A549 (cell line): ENCODE data around the gene DMAC2L. TPM values are rescaled to one million over a fixed set of nuclear protein-coding genes. Genes with fewer than 3 reads are reported as not detected.

ENCODE experiments used
- ATAC-seq, 2 experiments: fragments of 200-7000 bp in 1 of 2; fragments of >200 bp in 1 of 2; cut with Nextera tagmentation in 1 of 2; cut with Tn5 transposase in 1 of 2; 3 replicates each; pipeline versions ENCODE4 v1.8.0 to v1.9.1; 2018 to 2020; ENCODE audit warnings: mild to moderate bottlenecking in 1 of 2, moderate library complexity in 1 of 2
- CTCF ChIA-PET: fragments of 300-600 bp; sonication (Branson Sonifier 250); formaldehyde crosslinking; extraction: SDS; loops from one replicate; lab custom pipeline; 2021; ENCODE audit warnings: antibody characterized with exemption, inconsistent platforms; lab: Yijun Ruan, JAX
- POLR2A ChIA-PET: fragments of 350-600 bp; formaldehyde crosslinking; extraction: SDS; loops from one replicate; lab custom pipeline; 2021; ENCODE audit warnings: antibody characterized with exemption, inconsistent platforms; lab: Yijun Ruan, JAX
- DNase-seq, 2 experiments: peaks; one replicate each; pipeline versions ENCODE4 v3.0.0 to v3.0.0-alpha.2; 2011 to 2016; ENCODE audit warnings: low read depth in 1 of 2, low spot score in 1 of 2
- FAIRE-seq: peaks from 2 replicates; lab custom pipeline; 2011; peaks lifted over from hg19 to GRCh38; lab: Jason Lieb, UNC
- H3K27ac ChIP-seq, 2 experiments: fragments of >200 bp; sonication (Bioruptor Twin); formaldehyde crosslinking; 3 replicates each; pipeline ENCODE4 v1.5.1; 2016 to 2017
- H3K4me1 ChIP-seq: fragments of >200 bp; sonication (Bioruptor Twin); formaldehyde crosslinking; 3 replicates; pipeline ENCODE4 v1.6.1; 2016
- H3K4me2 ChIP-seq: fragments of >200 bp; sonication (Bioruptor Twin); formaldehyde crosslinking; 3 replicates; pipeline ENCODE4 v1.6.1; 2016
- H3K4me3 ChIP-seq: fragments of >200 bp; sonication (Bioruptor Twin); formaldehyde crosslinking; 3 replicates; pipeline ENCODE4 v1.5.1; 2016
- H3K9me3 ChIP-seq: fragments of >200 bp; sonication (Bioruptor Twin); formaldehyde crosslinking; 3 replicates; pipeline ENCODE4 v1.6.1; 2016
- ATOH8 ChIP-seq: fragments of 250-450 bp; sonication (Bioruptor Pico); IDR thresholded peaks from 2 replicates; pipeline ENCODE4 v1.5.0; 2020; ENCODE audit warnings: low read depth, mild to moderate bottlenecking, moderate library complexity
- CEBPB ChIP-seq, 2 experiments: fragments of >200 bp in 1 of 2; sonication (Bioruptor Twin) in 1 of 2; formaldehyde crosslinking in 1 of 2; IDR thresholded peaks; 2 replicates each; pipeline ENCODE4 v1.6.1; 2012 to 2016
- CTCF ChIP-seq: fragments of >200 bp; sonication (Bioruptor Twin); formaldehyde crosslinking; IDR thresholded peaks from 3 replicates; pipeline ENCODE4 v1.5.1; 2016
- FOSB ChIP-seq: fragments of 250-450 bp; sonication (Bioruptor Pico); IDR thresholded peaks from 2 replicates; pipeline ENCODE4 v1.5.0; 2020; ENCODE audit warnings: mild to moderate bottlenecking, moderate library complexity
- FOSL2 ChIP-seq, 2 experiments: fragments of 450-650 bp in 1 of 2; fragments of >200 bp in 1 of 2; sonication (Bioruptor Twin) in 1 of 2; formaldehyde crosslinking; IDR thresholded peaks; 2 replicates each; pipeline versions ENCODE4 v1.5.0 to v1.6.1; 2016 to 2020; ENCODE audit warnings: mild to moderate bottlenecking in 1 of 2, moderate library complexity in 1 of 2
- HES2 ChIP-seq: fragments of >200 bp; sonication (Bioruptor Twin); formaldehyde crosslinking; IDR thresholded peaks from 2 replicates; pipeline ENCODE4 v1.6.1; 2016
- HOXA7 ChIP-seq: fragments of 250-450 bp; sonication (Bioruptor Pico); IDR thresholded peaks from 2 replicates; pipeline ENCODE4 v1.5.0; 2020; ENCODE audit warnings: mild to moderate bottlenecking, moderate library complexity
- HOXB13 ChIP-seq: fragments of 250-450 bp; sonication (Bioruptor Pico); IDR thresholded peaks from 2 replicates; pipeline ENCODE4 v1.5.0; 2020; ENCODE audit warnings: low read depth, mild to moderate bottlenecking, moderate library complexity
- JUNB ChIP-seq: fragments of >200 bp; sonication (Bioruptor Twin); formaldehyde crosslinking; IDR thresholded peaks from 2 replicates; pipeline ENCODE4 v1.6.1; 2016
- MAFK ChIP-seq: fragments of 450-650 bp; IDR thresholded peaks from 2 replicates; pipeline ENCODE4 v1.6.1; 2014; ENCODE audit not compliant: partially characterized antibody
- MAZ ChIP-seq: fragments of 150-350 bp; IDR thresholded peaks from 2 replicates; pipeline ENCODE4 v1.6.1; 2014; ENCODE audit warnings: antibody characterized with exemption, low read depth, low read length, borderline replicate concordance
- NPAS2 ChIP-seq: fragments of 250-450 bp; sonication (Bioruptor Pico); IDR thresholded peaks from 2 replicates; pipeline ENCODE4 v1.8.0; 2022; ENCODE audit warnings: mild to moderate bottlenecking, moderate library complexity, borderline replicate concordance
- NR3C1 ChIP-seq: fragments of >200 bp; sonication (Bioruptor Twin); formaldehyde crosslinking; IDR thresholded peaks from 3 replicates; pipeline ENCODE4 v1.6.1; 2017
- PBX3 ChIP-seq: IDR thresholded peaks from 2 replicates; pipeline ENCODE4 v1.6.1; 2012
- PHF8 ChIP-seq: fragments of 200-600 bp; sonication (generic); IDR thresholded peaks from 2 replicates; pipeline ENCODE4 v1.6.1; 2016; ENCODE audit warnings: low read depth, mild to moderate bottlenecking, antibody characterized with exemption, moderate library complexity, borderline replicate concordance
- POLR2AphosphoS2 ChIP-seq: conservative IDR thresholded peaks from 2 replicates; pipeline ENCODE4 v1.6.1; 2012; ENCODE audit warnings: low read length, improper control_type of control experiment, inconsistent platforms
- RAD21 ChIP-seq, 2 experiments: fragments of >200 bp in 1 of 2; sonication (Bioruptor Twin) in 1 of 2; formaldehyde crosslinking in 1 of 2; IDR thresholded peaks in 1 of 2; conservative IDR thresholded peaks in 1 of 2; 2 replicates in 1 of 2; 3 replicates in 1 of 2; pipeline ENCODE4 v1.6.1; 2012 to 2018; ENCODE audit warnings: inconsistent platforms in 1 of 2
- RCOR1 ChIP-seq: fragments of 150-350 bp; IDR thresholded peaks from 2 replicates; pipeline ENCODE4 v1.6.1; 2014; ENCODE audit warnings: antibody characterized with exemption, low read length, low read depth
- RFX5 ChIP-seq: fragments of 450-650 bp; IDR thresholded peaks from 2 replicates; pipeline ENCODE4 v1.7.1; 2014; ENCODE audit warnings: antibody characterized with exemption, mild to moderate bottlenecking, moderate library complexity
- SMC3 ChIP-seq: fragments of >200 bp; sonication (Bioruptor Twin); formaldehyde crosslinking; IDR thresholded peaks from 3 replicates; pipeline ENCODE4 v1.6.1; 2018; ENCODE audit warnings: inconsistent platforms
- TP53 ChIP-seq: fragments of 250-450 bp; sonication (Bioruptor Pico); IDR thresholded peaks from 2 replicates; pipeline ENCODE4 v1.5.0; 2021; ENCODE audit warnings: mild to moderate bottlenecking, moderate library complexity
- USF2 ChIP-seq: fragments of 450-650 bp; IDR thresholded peaks from 2 replicates; pipeline ENCODE4 v1.6.1; 2014; ENCODE audit warnings: antibody characterized with exemption
- ZC3H11A ChIP-seq: fragments of 450-650 bp; IDR thresholded peaks from 2 replicates; pipeline ENCODE4 v1.6.1; 2014; ENCODE audit warnings: antibody characterized with exemption, mild to moderate bottlenecking
- ZSCAN20 ChIP-seq: fragments of 250-450 bp; sonication (Bioruptor Pico); IDR thresholded peaks from 2 replicates; pipeline ENCODE4 v1.8.0; 2022; ENCODE audit warnings: mild to moderate bottlenecking, moderate library complexity
- WGBS: methylation state at CpG from one replicate; pipeline ENCODE4 v1.1.6; 2017; ENCODE audit errors: missing lambda C conversion rate; 5-methylcytosine and 5-hydroxymethylcytosine counted together
- polyA plus RNA-seq, 4 experiments: library from polyadenylated mRNA; depleted of rRNA in 3 of 4; stranded (reverse); fragments of >200 nt; fragmentation: RNase III in 1 of 4; extraction: RNeasy Plus Mini Kit Qiagen cat#74134 plus additional on column Dnase treatment in 1 of 4; gene quantifications; 2 replicates in 3 of 4; 3 replicates in 1 of 4; pipeline ENCODE4 v1.2.3, GENCODE V29; 2011 to 2017

The DMAC2L gene
- polyA plus RNA-seq, 2 of the 4 experiments (the other 2 are of a cell fraction), result 14.0 to 24.6 TPM

GRCh38 chr14:50321009-50321660 is 9.0 kb downstream of the DMAC2L start:
- peak; percentile 88 for FAIRE-seq
- Histone ChIP-seq H3K4me1 (peaks cover 11% of the 10 kb centered on the region), H3K4me3 (peak overlapping the region; percentile 34), H3K9me3 (no peaks in the 10 kb centered on the region), H3K4me2 (peak overlapping the region; percentile 79), H3K27ac (peak overlapping the region; percentile 57 to 64; a peak in 5 of 6 replicates)
- ChIA-PET POLR2A (interaction anchor here (0.6 to 2.1 kb wide), 5 partner anchors 9 to 348 kb away, joined by 3 to 22 read pairs (median 3); partner anchors contain the start of genes CDKL1, DMAC2L, L2HGDH and MAP4K5), CTCF (interaction anchor here (0.6 to 3.4 kb wide), 44 partner anchors 9 to 540 kb away, joined by 3 to 23 read pairs (median 4); partner anchors contain the start of genes CDKL1, DMAC2L, L2HGDH and MAP4K5)
- WGBS, result 2% methylated on average over 9 of the region's 9 CpGs
- peak; percentile 98 to 100 for ATAC-seq
- TF ChIP-seq RFX5 (0 out of 2 replicates have a peak, but pooled peaks have one; percentile 37), JUNB (no peak), PBX3 (no peak), TP53 (CRISPR knock-in tag) (no peak), MAFK (peak; percentile 8), MAZ (no peak), NPAS2 (no peak), CEBPB (IDR thresholded peaks at IDR 0.05) (peak in 1 of 2 experiments; percentile 34; a peak in 1 of 4 replicates), POLR2AphosphoS2 (no peak), ZC3H11A (no peak), FOSB (CRISPR knock-in tag) (no peak), HOXB13 (0 out of 2 replicates have a peak, but pooled peaks have one; percentile 33), ATOH8 (no peak), PHF8 (no peak), RCOR1 (no peak), NR3C1 (no peak), HOXA7 (CRISPR knock-in tag) (0 out of 2 replicates have a peak, but pooled peaks have one; percentile 58), CTCF (peak; percentile 88), HES2 (no peak), USF2 (peak; percentile 78), ZSCAN20 (CRISPR knock-in tag) (no peak), RAD21 (conservative IDR thresholded peaks at IDR 0.05 in 1 of 2, IDR thresholded peaks at IDR 0.05 in 1 of 2) (peak; percentile 68 to 70), FOSL2 (IDR thresholded peaks at IDR 0.05) (no peak), FOSL2 (CRISPR knock-in tag; IDR thresholded peaks at IDR 0.05) (peak; percentile 85), SMC3 (peak; percentile 80)
- peak; percentile 74 to 91 for DNase-seq
